ENCODE data around the gene YAP1.

DNA sequence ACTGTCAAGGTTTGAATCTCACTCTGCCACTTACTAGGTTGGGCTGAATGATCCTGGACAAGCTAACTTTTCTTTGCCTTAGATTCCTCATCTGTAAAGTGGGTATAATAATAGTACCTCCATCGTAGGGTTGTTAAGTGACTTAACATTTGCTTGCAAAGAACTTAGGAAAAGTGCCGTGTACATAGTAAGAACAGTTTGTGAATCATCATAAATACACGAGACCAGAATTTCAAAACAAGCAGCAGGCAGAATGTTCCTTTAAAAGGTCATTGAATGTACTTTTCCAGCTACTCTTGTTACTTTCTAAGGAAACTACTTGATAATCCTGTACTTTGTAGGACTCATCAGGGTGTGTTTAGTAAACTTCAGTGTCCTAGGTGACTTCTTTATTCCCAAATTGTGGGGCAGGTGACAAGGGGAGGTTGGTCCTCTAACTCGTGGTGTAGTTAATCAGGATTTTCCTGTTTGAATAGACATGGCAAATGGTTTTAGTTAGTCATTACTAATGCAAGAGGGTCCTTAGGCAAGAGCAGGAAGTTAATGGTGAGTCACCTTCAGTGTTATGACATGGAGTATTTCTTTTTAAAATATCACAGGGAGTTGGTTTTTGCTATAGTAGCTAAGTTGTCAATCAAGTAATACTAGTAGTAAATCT lies 67.9 kb downstream of the YAP1 start:
- TF ChIP-seq CTCF (IDR thresholded peaks at IDR 0.05; ENCODE audit: low read length) (no peak), EZH2 (optimal IDR thresholded peaks at IDR 0.05; ENCODE audit: low read depth, low read length) (no peak), EZH2phosphoT487 (IDR thresholded peaks at IDR 0.05; ENCODE audit: low read length) (no peak)

Measured in MM.1S (cell line).